Neural progenitor cell (in vitro differentiated cells): Measurements from ENCODE around the gene ANKS1B. TPM values are rescaled to one million over a fixed set of nuclear protein-coding genes. Genes with fewer than 3 reads are reported as not detected.

ENCODE experiments used
- DNase-seq: peaks from one replicate; pipeline ENCODE4 v3.0.0-alpha.2; 2016; ENCODE audit warnings: low spot score
- H2AFZ ChIP-seq: fragments of 200-600 bp; sonication (generic); replicated peaks from 2 replicates; pipeline ENCODE4 v1.6.1; 2016; ENCODE audit warnings: antibody characterized with exemption
- H3F3A ChIP-seq: fragments of 200-600 bp; sonication (generic); 2 replicates; pipeline ENCODE4 v1.6.1; 2016; ENCODE audit warnings: antibody characterized with exemption, low read depth
- H3K27ac ChIP-seq: fragments of 200-600 bp; sonication (generic); 2 replicates; pipeline ENCODE4 v1.5.1; 2016; ENCODE audit warnings: mild to moderate bottlenecking
- H3K27me3 ChIP-seq: fragments of 200-600 bp; sonication (generic); 2 replicates; pipeline ENCODE4 v1.6.1; 2016; ENCODE audit warnings: mild to moderate bottlenecking, moderate library complexity
- H3K36me3 ChIP-seq: fragments of 200-600 bp; sonication (generic); 2 replicates; pipeline ENCODE4 v1.5.1; 2016
- H3K4me1 ChIP-seq: fragments of 200-600 bp; sonication (generic); 2 replicates; pipeline ENCODE4 v1.6.1; 2016; ENCODE audit warnings: mixed run types
- H3K4me2 ChIP-seq: fragments of 200-600 bp; sonication (generic); 2 replicates; pipeline ENCODE4 v1.6.1; 2016
- H3K4me3 ChIP-seq: fragments of 200-600 bp; sonication (generic); 2 replicates; pipeline ENCODE4 v1.5.1; 2016
- H3K79me2 ChIP-seq: fragments of 200-600 bp; sonication (generic); 2 replicates; pipeline ENCODE4 v1.6.1; 2016; ENCODE audit warnings: low read depth
- H3K9ac ChIP-seq: fragments of 200-600 bp; sonication (generic); 2 replicates; pipeline ENCODE4 v1.6.1; 2016
- H3K9me3 ChIP-seq: fragments of 200-600 bp; sonication (generic); 2 replicates; pipeline ENCODE4 v1.5.1; 2016; ENCODE audit warnings: low read depth
- H4K20me1 ChIP-seq: fragments of 200-600 bp; sonication (generic); 2 replicates; pipeline ENCODE4 v1.6.1; 2016; ENCODE audit warnings: low read depth
- H3K27ac Mint-ChIP-seq: 3 replicates; pipeline ENCODE4 v1.8.0; 2021; ENCODE audit warnings: mixed read lengths
- H3K27me3 Mint-ChIP-seq: 2 replicates; pipeline ENCODE4 v1.8.0; 2022; ENCODE audit warnings: low read depth, mild to moderate bottlenecking, inconsistent platforms, moderate library complexity, mixed read lengths; ENCODE audit not compliant: insufficient read depth
- H3K36me3 Mint-ChIP-seq: 3 replicates; pipeline ENCODE4 v1.8.0; 2021; ENCODE audit warnings: mixed read lengths
- H3K4me1 Mint-ChIP-seq: 3 replicates; pipeline ENCODE4 v1.8.0; 2021; ENCODE audit warnings: mixed read lengths
- H3K4me3 Mint-ChIP-seq: 3 replicates; pipeline ENCODE4 v1.8.0; 2021; ENCODE audit warnings: mild to moderate bottlenecking, moderate library complexity, mixed read lengths
- H3K9me3 Mint-ChIP-seq: 3 replicates; pipeline ENCODE4 v1.8.0; 2020; ENCODE audit warnings: mixed read lengths
- CTCF ChIP-seq: fragments of 200-600 bp; sonication (generic); IDR thresholded peaks from 2 replicates; pipeline ENCODE4 v1.5.1; 2017; ENCODE audit warnings: antibody characterized with exemption, mild to moderate bottlenecking
- EZH2 ChIP-seq: fragments of 200-600 bp; sonication (generic); IDR thresholded peaks from 2 replicates; pipeline ENCODE4 v1.6.1; 2017; ENCODE audit warnings: antibody characterized with exemption, mild to moderate bottlenecking, moderate library complexity
- EZH2phosphoT487 ChIP-seq: fragments of 200-600 bp; sonication (generic); IDR thresholded peaks from 2 replicates; pipeline ENCODE4 v1.6.1; 2017; ENCODE audit warnings: antibody characterized with exemption
- total RNA-seq: library from RNA; depleted of rRNA; stranded (reverse); fragments of >200 nt; gene quantifications from 2 replicates; pipeline ENCODE4 v1.2.3, GENCODE V29; 2015; ENCODE audit warnings: low replicate concordance

Gene ANKS1B
- total RNA-seq, 1 donor from 2014 or later: 7.9 TPM

GRCh38 chr12:99772274-99772673 lies 212.5 kb downstream of the ANKS1B start:
- H3K79me2 ChIP-seq: no peaks in the 10 kb centered on the region
- Mint-ChIP-seq H3K4me3 (no peak overlapping the region), H3K4me1 (peaks cover 10% of the 10 kb centered on the region), H3K36me3 (no peaks in the 10 kb centered on the region), H3K27me3 (no peaks in the 10 kb centered on the region), H3K27ac (no peak overlapping the region), H3K9me3 (no peaks in the 10 kb centered on the region)
- no peak for TF ChIP-seq EZH2phosphoT487
- peaks cover 11% of the 10 kb centered on the region for H3K4me1 ChIP-seq
- H3K27me3 ChIP-seq: no peaks in the 10 kb centered on the region
- no peaks in the 10 kb centered on the region for H4K20me1 ChIP-seq
- no peak overlapping the region for H3K27ac ChIP-seq
- no peak overlapping the region for H2AFZ ChIP-seq
- no peak for DNase-seq
- H3K36me3 ChIP-seq: no peaks in the 10 kb centered on the region
- H3K4me2 ChIP-seq: no peak overlapping the region
- no peak overlapping the region for H3K9ac ChIP-seq
- H3K4me3 ChIP-seq: no peak overlapping the region
- H3K9me3 ChIP-seq: no peaks in the 10 kb centered on the region
- H3F3A ChIP-seq: no peaks in the 10 kb centered on the region

GRCh38 chr12:99771659-99772058 lies 213.1 kb downstream of the ANKS1B start:
- no peak overlapping the region for H3K9ac ChIP-seq
- Mint-ChIP-seq H3K27me3 (no peaks in the 10 kb centered on the region), H3K9me3 (no peaks in the 10 kb centered on the region), H3K27ac (no peak overlapping the region), H3K4me1 (peaks cover 10% of the 10 kb centered on the region), H3K36me3 (no peaks in the 10 kb centered on the region), H3K4me3 (no peak overlapping the region)
- H3K27me3 ChIP-seq: no peaks in the 10 kb centered on the region
- no peak overlapping the region for H3K27ac ChIP-seq
- H3K9me3 ChIP-seq: no peaks in the 10 kb centered on the region
- no peak overlapping the region for H2AFZ ChIP-seq
- no peaks in the 10 kb centered on the region for H3K36me3 ChIP-seq
- no peak for TF ChIP-seq CTCF
- no peak for TF ChIP-seq EZH2
- TF ChIP-seq EZH2phosphoT487: no peak
- DNase-seq: no peak
- H3K79me2 ChIP-seq: no peaks in the 10 kb centered on the region
- no peaks in the 10 kb centered on the region for H3F3A ChIP-seq
- no peak overlapping the region for H3K4me2 ChIP-seq
- H4K20me1 ChIP-seq: no peaks in the 10 kb centered on the region
- no peak overlapping the region for H3K4me3 ChIP-seq
- H3K4me1 ChIP-seq: peaks cover 11% of the 10 kb centered on the region

- no peak for TF ChIP-seq EZH2
- TF ChIP-seq CTCF: no peak
- TF ChIP-seq EZH2phosphoT487: no peak
- H3K27me3 Mint-ChIP-seq: no peaks in the 10 kb centered on the region
- H4K20me1 ChIP-seq: no peaks in the 10 kb centered on the region
- H3K4me1 ChIP-seq: peaks cover 11% of the 10 kb centered on the region
- peaks cover 10% of the 10 kb centered on the region for H3K4me1 Mint-ChIP-seq
- H3K36me3 ChIP-seq: no peaks in the 10 kb centered on the region
- no peak overlapping the region for H3K27ac ChIP-seq
- no peaks in the 10 kb centered on the region for H3F3A ChIP-seq
- no peaks in the 10 kb centered on the region for H3K36me3 Mint-ChIP-seq
- no peak overlapping the region for H3K9ac ChIP-seq
- no peak overlapping the region for H3K4me3 Mint-ChIP-seq
- H3K79me2 ChIP-seq: no peaks in the 10 kb centered on the region
- no peaks in the 10 kb centered on the region for H3K9me3 ChIP-seq
- H3K4me2 ChIP-seq: peak overlapping the region; percentile 7
- peak; percentile 47 for DNase-seq
- no peaks in the 10 kb centered on the region for H3K9me3 Mint-ChIP-seq
- no peaks in the 10 kb centered on the region for H3K27me3 ChIP-seq
- H3K4me3 ChIP-seq: no peak overlapping the region
- peak overlapping the region; percentile 50 for H3K27ac Mint-ChIP-seq
- H2AFZ ChIP-seq: no peak overlapping the region
Observed at GRCh38 chr12:99769396-99769980, 215.2 kb downstream of the ANKS1B start.

GRCh38 chr12:99768758-99769157 lies 216.0 kb downstream of the ANKS1B start:
- Histone ChIP-seq H3F3A (no peaks in the 10 kb centered on the region), H3K4me2 (no peak overlapping the region), H3K4me3 (no peak overlapping the region), H3K4me1 (peaks cover 11% of the 10 kb centered on the region), H3K36me3 (no peaks in the 10 kb centered on the region), H3K27me3 (no peaks in the 10 kb centered on the region), H3K79me2 (no peaks in the 10 kb centered on the region), H2AFZ (no peak overlapping the region), H3K27ac (no peak overlapping the region), H3K9ac (no peak overlapping the region), H4K20me1 (no peaks in the 10 kb centered on the region), H3K9me3 (no peaks in the 10 kb centered on the region)
- no peak for TF ChIP-seq EZH2phosphoT487
- Mint-ChIP-seq H3K4me1 (peaks cover 10% of the 10 kb centered on the region), H3K9me3 (no peaks in the 10 kb centered on the region), H3K36me3 (no peaks in the 10 kb centered on the region), H3K27ac (no peak overlapping the region), H3K27me3 (no peaks in the 10 kb centered on the region), H3K4me3 (no peak overlapping the region)
- DNase-seq: no peak
